ENCODE results near the gene FSCN2. TPM values are rescaled to one million over a fixed set of nuclear protein-coding genes. Genes with fewer than 3 reads are reported as not detected.

Gene FSCN2
- total RNA-seq, 1 experiment from 2014 or later = 4.3 TPM

GRCh38 chr17:81557276-81558114 is 29.3 kb downstream of the FSCN2 start:
- Histone ChIP-seq H2AFZ (no peak overlapping the region), H3K9me2 (ENCODE audit: insufficient read depth) (no peaks in the 10 kb centered on the region), H3K36me3 (ENCODE audit: low read depth) (no peaks in the 10 kb centered on the region), H3K4me1 (replicated peaks; ENCODE audit: insufficient read depth) (peaks cover 10% of the 10 kb centered on the region), H3K27me3 (ENCODE audit: insufficient read depth, low read depth) (no peaks in the 10 kb centered on the region), H3K79me2 (ENCODE audit: low read depth) (no peaks in the 10 kb centered on the region), H3K9me3 (ENCODE audit: insufficient read depth, low read depth) (no peaks in the 10 kb centered on the region), H3F3A (ENCODE audit: insufficient read depth, low read depth) (peaks cover 40% of the 10 kb centered on the region), H3K4me2 (no peak overlapping the region), H3K27ac (no peak overlapping the region), H4K20me1 (ENCODE audit: insufficient read depth) (0 out of 2 replicates have a peak, but pooled peaks cover 5% of the 10 kb centered on the region), H3K4me3 (no peak overlapping the region)
- no TSS peak for BruUV-seq (replicated peaks)
- no peak for DNase-seq
- no peak for TF ChIP-seq CTCF (conservative IDR thresholded peaks at IDR 0.05)
- intact Hi-C loops (cut with micrococcal nuclease; ENCODE audit: unreplicated experiment) = no loop called here
- POLR2A ChIA-PET (ENCODE audit: unreplicated experiment) = no interaction called here
- CTCF ChIA-PET = no interaction called here

- Histone ChIP-seq H3F3A (ENCODE audit: insufficient read depth, low read depth) (peaks cover 40% of the 10 kb centered on the region), H4K20me1 (ENCODE audit: insufficient read depth) (0 out of 2 replicates have a peak, but pooled peaks cover 5% of the 10 kb centered on the region), H3K4me1 (replicated peaks; ENCODE audit: insufficient read depth) (peaks cover 10% of the 10 kb centered on the region), H3K4me3 (no peak overlapping the region), H3K27me3 (ENCODE audit: insufficient read depth, low read depth) (no peaks in the 10 kb centered on the region), H3K4me2 (no peak overlapping the region), H3K36me3 (ENCODE audit: low read depth) (no peaks in the 10 kb centered on the region), H3K27ac (no peak overlapping the region), H3K9me3 (ENCODE audit: insufficient read depth, low read depth) (no peaks in the 10 kb centered on the region), H2AFZ (no peak overlapping the region), H3K9me2 (ENCODE audit: insufficient read depth) (no peaks in the 10 kb centered on the region), H3K79me2 (ENCODE audit: low read depth) (no peaks in the 10 kb centered on the region)
- CTCF ChIA-PET = no interaction called here
- no peak for DNase-seq
- intact Hi-C loops (cut with micrococcal nuclease; ENCODE audit: unreplicated experiment) = no loop called here
- POLR2A ChIA-PET (ENCODE audit: unreplicated experiment) = no interaction called here
- no TSS peak for BruUV-seq (replicated peaks)
- TF ChIP-seq CTCF (conservative IDR thresholded peaks at IDR 0.05) (no peak), EZH2 (IDR thresholded peaks at IDR 0.05; ENCODE audit: low read depth) (no peak)
Measured at GRCh38 chr17:81558115-81558468, 29.9 kb downstream of the FSCN2 start.

- H4K20me1 ChIP-seq (ENCODE audit: insufficient read depth) = 0 out of 2 replicates have a peak, but pooled peaks cover 5% of the 10 kb centered on the region
- H3K4me1 ChIP-seq (replicated peaks; ENCODE audit: insufficient read depth) = peaks cover 5% of the 10 kb centered on the region; the same call in 1 of the 2 replicates
- H3K4me2 ChIP-seq = no peak overlapping the region
- no TSS peak for BruUV-seq (replicated peaks)
- no peaks in the 10 kb centered on the region for H3K9me3 ChIP-seq (ENCODE audit: insufficient read depth, low read depth)
- TF ChIP-seq EZH2 (IDR thresholded peaks at IDR 0.05; ENCODE audit: low read depth) = no peak
- TF ChIP-seq CTCF (conservative IDR thresholded peaks at IDR 0.05) = no peak
- H3F3A ChIP-seq (ENCODE audit: insufficient read depth, low read depth) = peaks cover 33% of the 10 kb centered on the region
- no peak for DNase-seq
- H2AFZ ChIP-seq = no peak overlapping the region
- intact Hi-C loops (cut with micrococcal nuclease; ENCODE audit: unreplicated experiment) = no loop called here
- H3K4me3 ChIP-seq = no peak overlapping the region
- H3K9me2 ChIP-seq (ENCODE audit: insufficient read depth) = no peaks in the 10 kb centered on the region
- ChIA-PET CTCF (no interaction called here), POLR2A (ENCODE audit: unreplicated experiment) (no interaction called here)
- peaks cover 4% of the 10 kb centered on the region; the same call in 1 of the 2 replicates for H3K36me3 ChIP-seq (ENCODE audit: low read depth)
- no peak overlapping the region for H3K27ac ChIP-seq
- H3K79me2 ChIP-seq (ENCODE audit: low read depth) = no peaks in the 10 kb centered on the region
- no peaks in the 10 kb centered on the region for H3K27me3 ChIP-seq (ENCODE audit: insufficient read depth, low read depth)
Measured at GRCh38 chr17:81558941-81559806, 31.0 kb downstream of the FSCN2 start.
